A549 (cell line): ENCODE data around the gene MS4A18. TPM values are rescaled to one million over a fixed set of nuclear protein-coding genes. Genes with fewer than 3 reads are reported as not detected.

Experiments
- ATAC-seq, 2 experiments: fragments of 200-7000 bp in 1 of 2; fragments of >200 bp in 1 of 2; cut with Nextera tagmentation in 1 of 2; cut with Tn5 transposase in 1 of 2; 3 replicates each; pipeline versions ENCODE4 v1.8.0 to v1.9.1; 2018 to 2020; ENCODE audit warnings: mild to moderate bottlenecking in 1 of 2, moderate library complexity in 1 of 2
- CTCF ChIA-PET: fragments of 300-600 bp; sonication (Branson Sonifier 250); formaldehyde crosslinking; extraction: SDS; loops from one replicate; lab custom pipeline; 2021; ENCODE audit warnings: antibody characterized with exemption, inconsistent platforms; lab: Yijun Ruan, JAX
- POLR2A ChIA-PET: fragments of 350-600 bp; formaldehyde crosslinking; extraction: SDS; loops from one replicate; lab custom pipeline; 2021; ENCODE audit warnings: antibody characterized with exemption, inconsistent platforms; lab: Yijun Ruan, JAX
- DNase-seq, 2 experiments: peaks; one replicate each; pipeline versions ENCODE4 v3.0.0 to v3.0.0-alpha.2; 2011 to 2016; ENCODE audit warnings: low read depth in 1 of 2, low spot score in 1 of 2
- FAIRE-seq: peaks from 2 replicates; lab custom pipeline; 2011; peaks lifted over from hg19 to GRCh38; lab: Jason Lieb, UNC
- H3K27ac ChIP-seq, 2 experiments: fragments of >200 bp; sonication (Bioruptor Twin); formaldehyde crosslinking; 3 replicates each; pipeline ENCODE4 v1.5.1; 2016 to 2017
- H3K4me1 ChIP-seq: fragments of >200 bp; sonication (Bioruptor Twin); formaldehyde crosslinking; 3 replicates; pipeline ENCODE4 v1.6.1; 2016
- H3K4me2 ChIP-seq: fragments of >200 bp; sonication (Bioruptor Twin); formaldehyde crosslinking; 3 replicates; pipeline ENCODE4 v1.6.1; 2016
- H3K4me3 ChIP-seq: fragments of >200 bp; sonication (Bioruptor Twin); formaldehyde crosslinking; 3 replicates; pipeline ENCODE4 v1.5.1; 2016
- H3K9me3 ChIP-seq: fragments of >200 bp; sonication (Bioruptor Twin); formaldehyde crosslinking; 3 replicates; pipeline ENCODE4 v1.6.1; 2016
- BHLHE40 ChIP-seq: IDR thresholded peaks from 2 replicates; pipeline ENCODE4 v1.6.1; 2012; ENCODE audit warnings: low read depth, low read length, inconsistent platforms
- CBX8 ChIP-seq: fragments of 200-600 bp; sonication (generic); IDR thresholded peaks from 2 replicates; pipeline ENCODE4 v1.6.1; 2016
- CEBPB ChIP-seq, 2 experiments: fragments of >200 bp in 1 of 2; sonication (Bioruptor Twin) in 1 of 2; formaldehyde crosslinking in 1 of 2; IDR thresholded peaks; 2 replicates each; pipeline ENCODE4 v1.6.1; 2012 to 2016
- CHD4 ChIP-seq: fragments of 200-600 bp; sonication (generic); IDR thresholded peaks from 2 replicates; pipeline ENCODE4 v1.6.1; 2016; ENCODE audit warnings: antibody characterized with exemption, mild to moderate bottlenecking, borderline replicate concordance
- EP300 ChIP-seq, 2 experiments: fragments of >200 bp; sonication (Bioruptor Twin); formaldehyde crosslinking; IDR thresholded peaks; 2 replicates in 1 of 2; 3 replicates in 1 of 2; pipeline ENCODE4 v1.6.1; 2016 to 2017
- ESRRA ChIP-seq: fragments of 150-350 bp; IDR thresholded peaks from 2 replicates; pipeline ENCODE4 v1.6.1; 2014; ENCODE audit warnings: mild to moderate bottlenecking, low read length, borderline replicate concordance
- HOXA7 ChIP-seq: fragments of 250-450 bp; sonication (Bioruptor Pico); IDR thresholded peaks from 2 replicates; pipeline ENCODE4 v1.5.0; 2020; ENCODE audit warnings: mild to moderate bottlenecking, moderate library complexity
- KDM5A ChIP-seq: fragments of 200-600 bp; sonication (generic); IDR thresholded peaks from 2 replicates; pipeline ENCODE4 v1.6.1; 2016; ENCODE audit warnings: antibody characterized with exemption, mild to moderate bottlenecking
- MAFK ChIP-seq: fragments of 450-650 bp; IDR thresholded peaks from 2 replicates; pipeline ENCODE4 v1.6.1; 2014; ENCODE audit not compliant: partially characterized antibody
- MAZ ChIP-seq: fragments of 150-350 bp; IDR thresholded peaks from 2 replicates; pipeline ENCODE4 v1.6.1; 2014; ENCODE audit warnings: antibody characterized with exemption, low read depth, low read length, borderline replicate concordance
- NFE2L2 ChIP-seq: fragments of 150-350 bp; conservative IDR thresholded peaks from 2 replicates; pipeline ENCODE4 v1.6.1; 2014; ENCODE audit warnings: low read length
- NR3C1 ChIP-seq: fragments of >200 bp; sonication (Bioruptor Twin); formaldehyde crosslinking; IDR thresholded peaks from 3 replicates; pipeline ENCODE4 v1.6.1; 2017
- PHF8 ChIP-seq: fragments of 200-600 bp; sonication (generic); IDR thresholded peaks from 2 replicates; pipeline ENCODE4 v1.6.1; 2016; ENCODE audit warnings: low read depth, mild to moderate bottlenecking, antibody characterized with exemption, moderate library complexity, borderline replicate concordance
- POLR2A ChIP-seq: IDR thresholded peaks from 2 replicates; pipeline ENCODE4 v1.6.1; 2012; ENCODE audit warnings: mild to moderate bottlenecking, low read length
- RARB ChIP-seq: fragments of 250-450 bp; sonication (Bioruptor Pico); IDR thresholded peaks from 2 replicates; pipeline ENCODE4 v1.8.0; 2021; ENCODE audit warnings: mild to moderate bottlenecking, moderate library complexity
- RNF2 ChIP-seq: fragments of 200-600 bp; sonication (generic); IDR thresholded peaks from 2 replicates; pipeline ENCODE4 v1.6.1; 2016; ENCODE audit warnings: low read depth, mild to moderate bottlenecking, antibody characterized with exemption, moderate library complexity, borderline replicate concordance
- SMC3 ChIP-seq: fragments of >200 bp; sonication (Bioruptor Twin); formaldehyde crosslinking; IDR thresholded peaks from 3 replicates; pipeline ENCODE4 v1.6.1; 2018; ENCODE audit warnings: inconsistent platforms
- TP53 ChIP-seq: fragments of 250-450 bp; sonication (Bioruptor Pico); IDR thresholded peaks from 2 replicates; pipeline ENCODE4 v1.5.0; 2021; ENCODE audit warnings: mild to moderate bottlenecking, moderate library complexity
- ZC3H11A ChIP-seq: fragments of 450-650 bp; IDR thresholded peaks from 2 replicates; pipeline ENCODE4 v1.6.1; 2014; ENCODE audit warnings: antibody characterized with exemption, mild to moderate bottlenecking
- ZNF302 ChIP-seq: fragments of 250-450 bp; sonication (Bioruptor Pico); IDR thresholded peaks from 2 replicates; pipeline ENCODE4 v1.9.0; 2021; ENCODE audit warnings: inconsistent platforms, mild to moderate bottlenecking, moderate library complexity
- WGBS: methylation state at CpG from one replicate; pipeline ENCODE4 v1.1.6; 2017; ENCODE audit errors: missing lambda C conversion rate; 5-methylcytosine and 5-hydroxymethylcytosine counted together
- polyA plus RNA-seq, 4 experiments: library from polyadenylated mRNA; depleted of rRNA in 3 of 4; stranded (reverse); fragments of >200 nt; fragmentation: RNase III in 1 of 4; extraction: RNeasy Plus Mini Kit Qiagen cat#74134 plus additional on column Dnase treatment in 1 of 4; gene quantifications; 2 replicates in 3 of 4; 3 replicates in 1 of 4; pipeline ENCODE4 v1.2.3, GENCODE V29; 2011 to 2017
- TF ChIP-seq, protein P1 (sequence below): fragments of >200 bp; sonication (Bioruptor Twin); formaldehyde crosslinking; IDR thresholded peaks from 2 replicates; pipeline ENCODE4 v1.6.1; 2016
- TF ChIP-seq, protein P2 (sequence below): fragments of >200 bp; sonication (Bioruptor Twin); formaldehyde crosslinking; IDR thresholded peaks from 3 replicates; pipeline ENCODE4 v1.5.1; 2016
- TF ChIP-seq, protein P3 (sequence below): fragments of 200-600 bp; sonication (generic); IDR thresholded peaks from 2 replicates; pipeline ENCODE4 v1.6.1; 2016; ENCODE audit warnings: antibody characterized with exemption, mild to moderate bottlenecking, moderate library complexity
- TF ChIP-seq, protein P4 (sequence below): IDR thresholded peaks from 2 replicates; pipeline ENCODE4 v1.6.1; 2012

The MS4A18 gene
- polyA plus RNA-seq, 2 of the 4 experiments (the other 2 are of a cell fraction), result not detected

DNA sequence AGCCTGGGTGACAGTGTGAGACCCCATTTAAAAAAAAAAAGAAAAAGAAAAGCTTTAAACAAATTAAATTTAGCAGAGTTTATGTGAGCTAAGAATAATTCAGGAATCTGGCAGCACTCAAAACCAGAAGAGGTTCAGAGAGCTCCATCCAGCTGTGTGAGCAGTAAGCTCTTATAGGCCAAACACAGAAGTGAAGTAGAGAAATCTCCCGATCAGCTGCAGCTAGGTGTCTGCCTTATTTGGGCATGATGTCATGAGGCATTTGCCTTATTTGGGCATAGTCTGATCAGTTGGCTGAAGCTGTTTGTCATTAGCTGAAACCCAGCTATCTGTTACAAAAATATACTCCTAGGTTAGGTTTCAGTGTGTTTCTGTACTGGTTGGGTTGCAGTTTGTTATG is 40.4 kb downstream of the MS4A18 start:
- POLR2A ChIA-PET, result no interaction called here
- DNase-seq (no peak), ATAC-seq (no peak), FAIRE-seq (no peak)
- TF ChIP-seq NFE2L2, result no peak
- no peak for TF ChIP-seq NR3C1
- TF ChIP-seq, protein P1, sequence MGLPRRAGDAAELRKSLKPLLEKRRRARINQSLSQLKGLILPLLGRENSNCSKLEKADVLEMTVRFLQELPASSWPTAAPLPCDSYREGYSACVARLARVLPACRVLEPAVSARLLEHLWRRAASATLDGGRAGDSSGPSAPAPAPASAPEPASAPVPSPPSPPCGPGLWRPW, result no peak
- no peak for TF ChIP-seq TP53 (CRISPR knock-in tag)
- no peak for TF ChIP-seq KDM5A
- no peak for TF ChIP-seq RARB
- TF ChIP-seq CBX8, result no peak
- no peak for TF ChIP-seq CHD4
- no peak for TF ChIP-seq POLR2A
- no peak for TF ChIP-seq RNF2
- TF ChIP-seq, protein P2, sequence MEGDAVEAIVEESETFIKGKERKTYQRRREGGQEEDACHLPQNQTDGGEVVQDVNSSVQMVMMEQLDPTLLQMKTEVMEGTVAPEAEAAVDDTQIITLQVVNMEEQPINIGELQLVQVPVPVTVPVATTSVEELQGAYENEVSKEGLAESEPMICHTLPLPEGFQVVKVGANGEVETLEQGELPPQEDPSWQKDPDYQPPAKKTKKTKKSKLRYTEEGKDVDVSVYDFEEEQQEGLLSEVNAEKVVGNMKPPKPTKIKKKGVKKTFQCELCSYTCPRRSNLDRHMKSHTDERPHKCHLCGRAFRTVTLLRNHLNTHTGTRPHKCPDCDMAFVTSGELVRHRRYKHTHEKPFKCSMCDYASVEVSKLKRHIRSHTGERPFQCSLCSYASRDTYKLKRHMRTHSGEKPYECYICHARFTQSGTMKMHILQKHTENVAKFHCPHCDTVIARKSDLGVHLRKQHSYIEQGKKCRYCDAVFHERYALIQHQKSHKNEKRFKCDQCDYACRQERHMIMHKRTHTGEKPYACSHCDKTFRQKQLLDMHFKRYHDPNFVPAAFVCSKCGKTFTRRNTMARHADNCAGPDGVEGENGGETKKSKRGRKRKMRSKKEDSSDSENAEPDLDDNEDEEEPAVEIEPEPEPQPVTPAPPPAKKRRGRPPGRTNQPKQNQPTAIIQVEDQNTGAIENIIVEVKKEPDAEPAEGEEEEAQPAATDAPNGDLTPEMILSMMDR, result no peak
- TF ChIP-seq HOXA7 (CRISPR knock-in tag), result no peak
- TF ChIP-seq EP300 (IDR thresholded peaks at IDR 0.05), result no peak
- TF ChIP-seq CEBPB (IDR thresholded peaks at IDR 0.05), result no peak
- TF ChIP-seq BHLHE40, result no peak
- TF ChIP-seq SMC3, result no peak
- TF ChIP-seq MAFK, result no peak
- TF ChIP-seq ZC3H11A, result no peak
- CTCF ChIA-PET, result interaction anchor here (0.7 to 8.1 kb wide), 8 partner anchors 11 to 497 kb away, joined by 3 to 129 read pairs (median 4); no protein-coding TSS in a partner anchor
- WGBS, result 25% methylated on average over 1 of the region's 1 CpG
- Histone ChIP-seq H3K27ac (no peak overlapping the region), H3K4me3 (no peak overlapping the region), H3K4me1 (no peaks in the 10 kb centered on the region), H3K4me2 (no peak overlapping the region), H3K9me3 (no peaks in the 10 kb centered on the region)

DNA sequence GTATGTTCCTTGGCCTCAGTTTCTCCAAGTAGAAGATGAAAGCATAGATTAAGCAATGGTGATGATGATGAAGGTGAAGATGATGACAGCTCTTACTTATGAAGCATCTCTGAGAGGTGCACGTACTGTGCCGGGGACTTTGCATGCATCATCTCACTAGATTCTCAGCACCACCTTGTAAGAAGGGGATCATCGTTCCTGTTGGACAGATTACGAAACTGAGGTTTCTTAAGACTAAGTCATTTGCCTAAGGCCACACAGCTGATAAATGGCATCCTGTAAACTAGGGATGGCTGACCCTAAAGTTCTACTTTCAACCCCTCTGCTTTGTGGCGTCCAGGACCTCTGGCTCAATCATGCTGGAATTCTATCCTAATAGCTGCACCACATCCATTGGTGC is 40.8 kb downstream of the MS4A18 start:
- no peak for FAIRE-seq
- POLR2A ChIA-PET, result no interaction called here
- WGBS, result 62% methylated on average over 5 of the region's 5 CpGs
- Histone ChIP-seq H3K4me1 (no peaks in the 10 kb centered on the region), H3K9me3 (no peaks in the 10 kb centered on the region)
- TF ChIP-seq MAZ (no peak), ESRRA (no peak), ZNF302 (no peak), NR3C1 (no peak), HOXA7 (CRISPR knock-in tag) (no peak), POLR2A (no peak), PHF8 (no peak), BHLHE40 (no peak), RNF2 (no peak)
- TF ChIP-seq, protein P3, sequence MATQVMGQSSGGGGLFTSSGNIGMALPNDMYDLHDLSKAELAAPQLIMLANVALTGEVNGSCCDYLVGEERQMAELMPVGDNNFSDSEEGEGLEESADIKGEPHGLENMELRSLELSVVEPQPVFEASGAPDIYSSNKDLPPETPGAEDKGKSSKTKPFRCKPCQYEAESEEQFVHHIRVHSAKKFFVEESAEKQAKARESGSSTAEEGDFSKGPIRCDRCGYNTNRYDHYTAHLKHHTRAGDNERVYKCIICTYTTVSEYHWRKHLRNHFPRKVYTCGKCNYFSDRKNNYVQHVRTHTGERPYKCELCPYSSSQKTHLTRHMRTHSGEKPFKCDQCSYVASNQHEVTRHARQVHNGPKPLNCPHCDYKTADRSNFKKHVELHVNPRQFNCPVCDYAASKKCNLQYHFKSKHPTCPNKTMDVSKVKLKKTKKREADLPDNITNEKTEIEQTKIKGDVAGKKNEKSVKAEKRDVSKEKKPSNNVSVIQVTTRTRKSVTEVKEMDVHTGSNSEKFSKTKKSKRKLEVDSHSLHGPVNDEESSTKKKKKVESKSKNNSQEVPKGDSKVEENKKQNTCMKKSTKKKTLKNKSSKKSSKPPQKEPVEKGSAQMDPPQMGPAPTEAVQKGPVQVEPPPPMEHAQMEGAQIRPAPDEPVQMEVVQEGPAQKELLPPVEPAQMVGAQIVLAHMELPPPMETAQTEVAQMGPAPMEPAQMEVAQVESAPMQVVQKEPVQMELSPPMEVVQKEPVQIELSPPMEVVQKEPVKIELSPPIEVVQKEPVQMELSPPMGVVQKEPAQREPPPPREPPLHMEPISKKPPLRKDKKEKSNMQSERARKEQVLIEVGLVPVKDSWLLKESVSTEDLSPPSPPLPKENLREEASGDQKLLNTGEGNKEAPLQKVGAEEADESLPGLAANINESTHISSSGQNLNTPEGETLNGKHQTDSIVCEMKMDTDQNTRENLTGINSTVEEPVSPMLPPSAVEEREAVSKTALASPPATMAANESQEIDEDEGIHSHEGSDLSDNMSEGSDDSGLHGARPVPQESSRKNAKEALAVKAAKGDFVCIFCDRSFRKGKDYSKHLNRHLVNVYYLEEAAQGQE, result no peak
- TF ChIP-seq, protein P4, sequence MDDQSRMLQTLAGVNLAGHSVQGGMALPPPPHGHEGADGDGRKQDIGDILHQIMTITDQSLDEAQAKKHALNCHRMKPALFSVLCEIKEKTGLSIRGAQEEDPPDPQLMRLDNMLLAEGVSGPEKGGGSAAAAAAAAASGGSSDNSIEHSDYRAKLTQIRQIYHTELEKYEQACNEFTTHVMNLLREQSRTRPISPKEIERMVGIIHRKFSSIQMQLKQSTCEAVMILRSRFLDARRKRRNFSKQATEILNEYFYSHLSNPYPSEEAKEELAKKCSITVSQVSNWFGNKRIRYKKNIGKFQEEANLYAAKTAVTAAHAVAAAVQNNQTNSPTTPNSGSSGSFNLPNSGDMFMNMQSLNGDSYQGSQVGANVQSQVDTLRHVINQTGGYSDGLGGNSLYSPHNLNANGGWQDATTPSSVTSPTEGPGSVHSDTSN, result no peak
- TF ChIP-seq, all 56 proteins: peak for 0
- DNase-seq (no peak), ATAC-seq (no peak)
- CTCF ChIA-PET, result interaction anchor here (0.7 to 8.1 kb wide), 7 partner anchors 12 to 498 kb away, joined by 3 to 129 read pairs (median 4); no protein-coding TSS in a partner anchor
- H3K4me3 ChIP-seq, result no peak overlapping the region
- H3K27ac ChIP-seq, result no peak overlapping the region
- H3K4me2 ChIP-seq, result no peak overlapping the region
